Measurements from ENCODE around the gene KCNIP4.

The KCNIP4 gene

DNA sequence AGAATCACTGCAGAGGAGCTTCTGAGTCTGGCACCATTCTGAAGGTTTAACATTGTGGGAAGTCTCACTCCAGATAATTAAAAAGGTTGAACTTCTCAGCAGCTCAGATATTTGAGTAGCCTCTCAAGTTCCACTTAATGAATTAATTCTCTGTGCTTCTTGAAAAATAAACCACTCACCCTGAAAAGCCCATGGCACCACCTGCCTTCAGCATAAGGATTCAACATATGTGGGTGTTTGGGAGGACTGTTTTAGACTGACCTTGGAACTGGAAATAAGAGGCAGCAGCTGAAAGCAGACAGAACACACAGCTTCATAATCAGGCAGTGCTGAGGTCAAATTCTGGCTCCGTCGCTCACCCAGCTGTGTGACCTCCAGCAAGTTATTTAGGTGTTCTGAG lies 100.6 kb downstream of the KCNIP4 start:
- DNase-seq (ENCODE audit: low read depth in 2 of 2) = no peak

DNA sequence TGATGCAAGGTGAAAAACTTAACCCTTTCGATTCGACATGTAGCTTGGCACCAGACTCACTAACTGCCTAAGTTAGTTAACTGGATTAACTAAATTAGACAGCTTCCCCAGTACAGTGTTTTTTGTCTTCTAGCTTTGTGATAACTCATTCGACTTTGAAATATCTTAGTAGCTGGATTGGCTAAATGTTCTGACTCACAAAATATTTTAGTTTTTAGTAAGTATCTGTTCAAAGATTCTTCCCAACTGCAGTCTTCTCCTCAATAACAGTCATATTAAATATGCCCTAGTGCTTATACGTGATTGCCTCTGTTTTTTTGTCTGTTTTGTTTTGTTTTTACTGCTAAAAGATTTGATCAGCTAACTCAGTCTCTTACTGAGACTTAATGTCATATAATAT lies 102.9 kb downstream of the KCNIP4 start:
- no peak for DNase-seq (ENCODE audit: low read depth in 2 of 2)

DNA sequence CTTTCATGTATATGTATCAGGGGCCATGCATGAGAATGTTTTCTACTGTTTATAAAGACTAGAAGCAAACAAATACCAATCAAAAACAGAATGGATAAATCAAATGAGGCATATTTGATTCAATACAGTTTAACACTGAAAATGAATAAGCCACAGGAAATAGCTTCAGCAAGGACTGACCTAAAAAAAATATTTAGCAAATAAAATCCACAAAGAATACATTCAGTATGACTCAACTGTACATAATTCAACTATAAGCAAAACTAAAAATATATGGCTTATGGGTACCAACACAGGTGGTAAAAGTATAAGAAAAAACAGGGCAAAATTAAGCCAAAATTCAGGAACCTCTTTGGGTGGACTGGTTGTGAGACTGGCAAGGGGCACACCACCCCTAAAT lies 112.9 kb downstream of the KCNIP4 start:
- DNase-seq (ENCODE audit: low read depth in 2 of 2) = no peak

GRCh38 chr4:21830272-21830671 lies 118.3 kb downstream of the KCNIP4 start:
- no peak for DNase-seq (ENCODE audit: low read depth in 2 of 2)

GRCh38 chr4:21827575-21827974 lies 121.0 kb downstream of the KCNIP4 start:
- no peak for DNase-seq (ENCODE audit: low read depth in 2 of 2)

- no peak for DNase-seq (ENCODE audit: low read depth in 2 of 2)
Observed at GRCh38 chr4:21826071-21826470, 122.5 kb downstream of the KCNIP4 start.

DNA sequence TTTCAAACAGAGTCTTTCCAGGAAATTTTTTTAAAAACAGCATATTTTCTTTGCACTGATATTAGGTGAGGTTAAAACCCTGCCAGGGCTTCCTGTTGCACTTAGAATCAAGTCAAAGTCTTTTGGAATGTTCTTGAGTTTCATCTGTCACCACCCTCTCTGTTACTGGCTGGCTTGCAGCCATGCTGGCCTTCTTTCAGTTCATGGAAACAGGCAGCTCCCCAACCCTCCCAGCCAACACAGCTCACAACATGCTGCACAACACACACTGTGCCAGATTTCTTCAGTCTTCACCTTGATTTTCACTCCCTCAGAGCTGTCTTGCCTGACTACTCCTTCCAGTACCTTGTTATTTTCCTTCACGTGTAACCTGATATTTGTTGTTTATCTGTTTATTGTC lies 129.5 kb downstream of the KCNIP4 start:
- DNase-seq (ENCODE audit: low read depth in 2 of 2) = no peak

GRCh38 chr4:21815651-21816377 lies 132.8 kb downstream of the KCNIP4 start:
- no peak for DNase-seq (ENCODE audit: low read depth in 2 of 2)

GRCh38 chr4:21811565-21811964 lies 137.0 kb downstream of the KCNIP4 start:
- no peak for DNase-seq (ENCODE audit: low read depth in 2 of 2)

DNA sequence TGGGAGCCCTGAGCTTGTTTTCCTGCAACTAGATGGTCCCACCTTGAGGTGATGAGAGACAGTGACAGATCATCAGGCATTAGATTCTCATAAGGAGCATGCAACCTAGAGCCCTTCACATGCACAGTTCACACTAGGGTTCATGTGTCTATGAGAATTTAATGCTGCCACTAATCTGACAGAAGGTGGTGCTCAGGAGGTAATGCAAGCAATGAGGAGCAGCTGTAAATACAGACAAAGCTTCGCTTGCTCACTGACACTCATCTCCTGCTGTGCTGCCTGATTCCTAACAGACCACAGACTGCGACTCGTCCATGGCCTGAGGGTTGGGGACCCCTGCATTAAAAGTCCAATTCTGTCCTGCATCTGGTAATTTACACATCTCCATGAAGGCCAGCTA lies 141.6 kb downstream of the KCNIP4 start:
- DNase-seq (ENCODE audit: low read depth in 2 of 2) = no peak

DNA sequence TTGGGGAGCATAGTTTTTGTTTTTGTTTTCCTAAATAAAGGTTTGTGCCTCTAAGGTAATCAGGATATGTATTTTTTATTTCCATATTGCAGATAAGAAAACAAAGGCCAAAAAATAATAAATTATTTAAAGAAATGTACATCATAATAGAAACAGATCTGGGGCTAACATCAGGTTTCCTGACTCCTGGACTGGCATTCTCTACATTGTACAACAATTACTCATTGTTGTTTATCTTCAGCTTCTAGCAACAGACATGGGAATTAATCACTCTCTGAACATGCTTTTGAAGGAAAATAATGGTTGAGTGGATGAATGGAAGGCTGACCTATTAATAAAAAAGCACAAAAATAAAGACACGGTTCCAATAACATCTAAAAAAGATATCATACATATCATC lies 146.2 kb downstream of the KCNIP4 start:
- DNase-seq (ENCODE audit: low read depth in 2 of 2) = no peak

DNA sequence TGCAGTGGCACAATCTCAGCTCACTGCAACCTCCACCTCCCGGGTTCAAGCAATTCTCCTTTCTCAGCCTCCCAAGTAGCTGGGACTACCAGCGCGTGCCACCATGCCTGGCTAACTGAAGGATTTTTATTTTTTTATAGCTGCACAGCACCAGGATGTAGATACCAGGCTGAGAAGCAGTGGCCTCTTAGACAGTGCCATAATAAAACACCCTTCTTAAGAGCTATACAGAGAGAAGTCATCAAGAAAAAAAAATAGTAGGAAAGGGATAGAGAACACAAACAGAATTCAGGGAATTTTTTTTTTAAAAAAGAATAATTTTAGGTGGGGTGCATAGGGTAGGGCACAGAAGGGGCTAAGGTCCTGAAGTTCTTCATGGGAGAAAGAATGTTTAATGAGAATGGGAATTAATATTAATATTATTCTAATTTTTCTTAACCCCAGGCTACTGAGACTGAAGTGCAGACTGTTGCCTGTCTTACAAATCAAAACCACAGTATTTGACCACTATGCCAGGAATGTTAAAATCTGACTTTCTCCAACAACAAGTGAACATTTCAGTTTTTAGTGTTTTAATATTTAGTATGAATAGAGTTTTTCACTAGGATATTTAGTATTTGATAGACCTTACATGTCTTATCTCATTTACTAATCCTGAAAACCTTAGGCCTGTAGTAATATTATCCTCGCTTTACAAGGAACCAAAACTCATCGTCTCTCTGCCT lies 146.7 kb downstream of the KCNIP4 start:
- DNase-seq (ENCODE audit: low read depth in 2 of 2) = no peak

- DNase-seq (ENCODE audit: low read depth in 2 of 2) = no peak
Observed at GRCh38 chr4:21795091-21795490, 153.5 kb downstream of the KCNIP4 start.

- no peak for DNase-seq (ENCODE audit: low read depth in 2 of 2)
Observed at GRCh38 chr4:21792736-21793135, 155.8 kb downstream of the KCNIP4 start.

- no peak for DNase-seq (ENCODE audit: low read depth in 2 of 2)
Observed at GRCh38 chr4:21790438-21791029, 158.0 kb downstream of the KCNIP4 start.

DNA sequence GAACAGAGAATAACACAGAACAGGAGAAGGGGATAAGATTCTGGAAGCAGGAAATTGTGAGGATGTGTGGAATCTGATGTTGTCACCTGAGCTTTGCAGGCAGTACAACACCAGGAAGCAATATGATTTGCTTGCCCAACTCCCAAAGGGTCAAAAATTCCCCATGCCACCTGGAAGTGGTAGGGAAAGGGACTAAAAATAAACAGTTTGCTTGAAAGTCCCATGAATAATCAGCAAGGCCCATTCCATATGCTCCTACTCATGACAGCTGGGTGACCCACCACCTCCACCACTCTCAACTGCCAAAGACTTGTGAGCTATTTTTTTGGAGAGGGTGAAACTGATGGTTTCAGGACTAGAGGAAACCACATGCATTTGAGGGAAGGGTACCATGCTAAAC lies 168.4 kb downstream of the KCNIP4 start:
- DNase-seq (ENCODE audit: low read depth in 2 of 2) = no peak

GRCh38 chr4:21778702-21779101 lies 169.9 kb downstream of the KCNIP4 start:
- no peak for DNase-seq (ENCODE audit: low read depth in 2 of 2)

DNA sequence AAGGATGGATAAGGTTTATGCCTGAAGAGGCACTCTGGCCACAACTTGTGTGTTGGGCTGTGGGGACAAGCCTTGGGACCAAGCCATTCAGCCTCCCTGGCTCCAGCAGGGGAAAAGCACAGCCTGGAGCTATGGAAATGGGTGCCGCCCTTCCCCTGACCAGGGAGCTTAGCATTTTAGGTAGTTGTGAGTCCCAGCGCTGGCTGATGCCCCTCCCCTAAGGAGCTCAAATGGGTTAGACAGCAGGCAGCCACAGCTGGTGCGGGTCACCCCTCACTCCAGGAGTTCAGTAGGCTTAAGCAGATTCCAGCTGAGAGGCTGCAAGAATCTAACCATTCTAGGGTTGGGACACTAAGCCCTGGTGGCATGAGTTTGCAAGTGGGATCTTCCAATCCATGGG lies 172.9 kb downstream of the KCNIP4 start:
- no peak for DNase-seq (ENCODE audit: low read depth in 2 of 2)

DNA sequence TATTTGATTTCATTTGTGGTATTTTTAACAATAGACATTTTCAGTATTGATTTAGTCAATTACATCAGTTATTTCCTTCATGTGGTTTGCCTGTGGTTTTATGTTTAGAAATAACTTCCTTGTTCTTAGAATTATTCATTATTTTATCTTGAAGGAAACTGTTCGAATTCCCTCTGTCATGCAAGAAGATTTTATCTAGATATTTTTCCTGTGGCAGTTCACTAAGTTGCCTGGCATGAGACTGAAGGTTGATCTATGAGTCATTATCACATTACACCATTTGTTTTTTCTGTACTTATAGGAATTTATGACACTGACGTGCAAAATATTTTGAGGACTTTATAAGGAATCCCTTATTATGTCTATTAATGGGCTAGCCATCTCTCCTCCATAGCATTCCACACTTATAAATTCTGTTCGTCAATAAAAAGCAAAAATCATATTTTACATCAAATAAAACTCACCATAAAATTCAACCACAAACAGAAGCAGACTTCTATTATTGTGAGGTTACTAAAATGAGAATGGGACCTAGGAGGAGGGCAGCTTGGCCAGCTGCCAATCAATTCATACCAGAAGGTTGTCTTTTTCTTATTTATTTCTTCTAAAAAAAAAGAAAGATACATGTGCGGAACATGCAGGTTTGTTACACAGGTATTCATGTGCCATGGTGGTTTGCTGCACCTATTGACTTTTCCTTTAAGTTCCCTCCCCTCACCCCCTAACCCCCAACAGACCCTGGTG lies 179.0 kb downstream of the KCNIP4 start:
- DNase-seq (ENCODE audit: low read depth in 2 of 2) = no peak

- DNase-seq (ENCODE audit: low read depth in 2 of 2) = no peak
Observed at GRCh38 chr4:21768349-21769310, 179.9 kb downstream of the KCNIP4 start.

GRCh38 chr4:21765810-21766407 lies 182.7 kb downstream of the KCNIP4 start:
- DNase-seq (ENCODE audit: low read depth in 2 of 2) = no peak
